ENCODE results near the gene CRACR2B. TPM values are rescaled to one million over a fixed set of nuclear protein-coding genes. Genes with fewer than 3 reads are reported as not detected.

Gene CRACR2B
- total and polyA plus RNA-seq, 2 of the 13 experiments (the other 11 are each of a cell fraction or from before 2014, with no cell fraction given), result 14.9 to 21.0 TPM

DNA sequence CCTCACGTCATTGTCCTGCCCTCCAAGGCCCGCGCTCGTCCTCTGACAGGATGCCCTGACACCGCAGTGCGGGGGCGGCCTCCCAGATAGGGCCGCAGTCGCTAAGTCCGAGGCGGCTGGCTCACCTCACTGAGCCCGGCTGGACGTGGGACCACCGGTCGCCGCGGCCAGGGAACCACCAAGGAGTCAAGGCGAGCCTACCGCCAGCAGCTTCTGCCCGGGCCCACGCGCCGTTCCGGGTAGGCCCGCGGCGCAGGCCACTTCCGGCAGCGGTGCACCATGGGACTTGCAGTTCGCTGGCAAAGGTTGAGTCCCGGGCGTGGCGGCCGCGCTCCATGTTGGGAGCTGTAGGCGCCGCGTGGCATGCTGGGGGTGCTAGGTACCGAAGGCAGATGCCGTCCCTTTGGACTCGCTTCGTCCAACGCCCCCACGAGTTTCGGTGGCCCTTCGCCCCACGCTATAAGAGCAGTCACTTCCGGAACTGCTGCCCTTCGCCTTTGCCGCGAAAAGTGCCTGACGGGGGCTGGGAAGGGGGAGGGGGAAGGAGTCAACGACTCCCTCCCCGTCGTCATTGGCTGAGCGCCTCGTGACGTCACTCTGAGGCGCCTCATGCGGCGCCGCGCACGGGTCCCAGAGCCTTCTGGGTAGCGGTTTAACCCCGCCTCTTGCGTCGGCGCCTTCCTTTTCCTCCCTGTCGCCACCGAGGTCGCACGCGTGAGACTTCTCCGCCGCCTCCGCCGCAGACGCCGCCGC lies 18.3 kb upstream of the CRACR2B start, which contains the start of gene RPLP2 (continued):
- peak; percentile 86; the same call in 1 of the 2 replicates for TF ChIP-seq TBX2 (CRISPR knock-in tag; IDR thresholded peaks at IDR 0.05; ENCODE audit: borderline replicate concordance)
- TF ChIP-seq GTF3A (CRISPR knock-in tag; conservative IDR thresholded peaks at IDR 0.05), result peak; percentile 65; the same call in 1 of the 2 replicates
- no peak for TF ChIP-seq ZNF576 (CRISPR knock-in tag; IDR thresholded peaks at IDR 0.05)
- no peak; the same call in 1 of the 2 replicates for TF ChIP-seq ZNF800 (CRISPR knock-in tag; IDR thresholded peaks at IDR 0.05)
- no peak for TF ChIP-seq ZNF326 (CRISPR knock-in tag; IDR thresholded peaks at IDR 0.05; ENCODE audit: borderline replicate concordance)
- 0 out of 2 replicates have a peak, but pooled peaks have one; percentile 3 for TF ChIP-seq HNF4G (IDR thresholded peaks at IDR 0.05; ENCODE audit: borderline replicate concordance, low read depth, low read length)
- TF ChIP-seq HNF4G (CRISPR knock-in tag; IDR thresholded peaks at IDR 0.05; ENCODE audit: borderline replicate concordance, low read depth), result no peak; the same call in 1 of the 2 replicates
- no peak for TF ChIP-seq MLLT10 (CRISPR knock-in tag; IDR thresholded peaks at IDR 0.05)
- TF ChIP-seq ZBTB33 (CRISPR knock-in tag; IDR thresholded peaks at IDR 0.05), result no peak
- peak; percentile 68 for TF ChIP-seq RBM22 (optimal IDR thresholded peaks at IDR 0.05; ENCODE audit: low read length)
- no peak for TF ChIP-seq ZNF678 (CRISPR knock-in tag; IDR thresholded peaks at IDR 0.05)
- no peak for TF ChIP-seq TCF12 (IDR thresholded peaks at IDR 0.05)
- TF ChIP-seq TCF12 (CRISPR knock-in tag; IDR thresholded peaks at IDR 0.05), result no peak
- TF ChIP-seq SUZ12 (IDR thresholded peaks at IDR 0.05; ENCODE audit: low read depth, low read length), result peak; percentile 60
- TF ChIP-seq JUNB (CRISPR knock-in tag; IDR thresholded peaks at IDR 0.05; ENCODE audit: borderline replicate concordance), result no peak
- TF ChIP-seq, protein P1, sequence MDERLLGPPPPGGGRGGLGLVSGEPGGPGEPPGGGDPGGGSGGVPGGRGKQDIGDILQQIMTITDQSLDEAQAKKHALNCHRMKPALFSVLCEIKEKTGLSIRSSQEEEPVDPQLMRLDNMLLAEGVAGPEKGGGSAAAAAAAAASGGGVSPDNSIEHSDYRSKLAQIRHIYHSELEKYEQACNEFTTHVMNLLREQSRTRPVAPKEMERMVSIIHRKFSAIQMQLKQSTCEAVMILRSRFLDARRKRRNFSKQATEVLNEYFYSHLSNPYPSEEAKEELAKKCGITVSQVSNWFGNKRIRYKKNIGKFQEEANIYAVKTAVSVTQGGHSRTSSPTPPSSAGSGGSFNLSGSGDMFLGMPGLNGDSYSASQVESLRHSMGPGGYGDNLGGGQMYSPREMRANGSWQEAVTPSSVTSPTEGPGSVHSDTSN (CRISPR knock-in tag; IDR thresholded peaks at IDR 0.05), result no peak
- peak; percentile 72 for TF ChIP-seq ZNF274 (CRISPR knock-in tag; IDR thresholded peaks at IDR 0.05)
- no peak for TF ChIP-seq ZNF572 (CRISPR knock-in tag; IDR thresholded peaks at IDR 0.05)
- TF ChIP-seq ZNF557 (CRISPR knock-in tag; IDR thresholded peaks at IDR 0.05), result no peak
- TF ChIP-seq, protein P2, sequence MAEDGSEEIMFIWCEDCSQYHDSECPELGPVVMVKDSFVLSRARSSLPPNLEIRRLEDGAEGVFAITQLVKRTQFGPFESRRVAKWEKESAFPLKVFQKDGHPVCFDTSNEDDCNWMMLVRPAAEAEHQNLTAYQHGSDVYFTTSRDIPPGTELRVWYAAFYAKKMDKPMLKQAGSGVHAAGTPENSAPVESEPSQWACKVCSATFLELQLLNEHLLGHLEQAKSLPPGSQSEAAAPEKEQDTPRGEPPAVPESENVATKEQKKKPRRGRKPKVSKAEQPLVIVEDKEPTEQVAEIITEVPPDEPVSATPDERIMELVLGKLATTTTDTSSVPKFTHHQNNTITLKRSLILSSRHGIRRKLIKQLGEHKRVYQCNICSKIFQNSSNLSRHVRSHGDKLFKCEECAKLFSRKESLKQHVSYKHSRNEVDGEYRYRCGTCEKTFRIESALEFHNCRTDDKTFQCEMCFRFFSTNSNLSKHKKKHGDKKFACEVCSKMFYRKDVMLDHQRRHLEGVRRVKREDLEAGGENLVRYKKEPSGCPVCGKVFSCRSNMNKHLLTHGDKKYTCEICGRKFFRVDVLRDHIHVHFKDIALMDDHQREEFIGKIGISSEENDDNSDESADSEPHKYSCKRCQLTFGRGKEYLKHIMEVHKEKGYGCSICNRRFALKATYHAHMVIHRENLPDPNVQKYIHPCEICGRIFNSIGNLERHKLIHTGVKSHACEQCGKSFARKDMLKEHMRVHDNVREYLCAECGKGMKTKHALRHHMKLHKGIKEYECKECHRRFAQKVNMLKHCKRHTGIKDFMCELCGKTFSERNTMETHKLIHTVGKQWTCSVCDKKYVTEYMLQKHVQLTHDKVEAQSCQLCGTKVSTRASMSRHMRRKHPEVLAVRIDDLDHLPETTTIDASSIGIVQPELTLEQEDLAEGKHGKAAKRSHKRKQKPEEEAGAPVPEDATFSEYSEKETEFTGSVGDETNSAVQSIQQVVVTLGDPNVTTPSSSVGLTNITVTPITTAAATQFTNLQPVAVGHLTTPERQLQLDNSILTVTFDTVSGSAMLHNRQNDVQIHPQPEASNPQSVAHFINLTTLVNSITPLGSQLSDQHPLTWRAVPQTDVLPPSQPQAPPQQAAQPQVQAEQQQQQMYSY (CRISPR knock-in tag; IDR thresholded peaks at IDR 0.05), result no peak
- TF ChIP-seq, protein P3, sequence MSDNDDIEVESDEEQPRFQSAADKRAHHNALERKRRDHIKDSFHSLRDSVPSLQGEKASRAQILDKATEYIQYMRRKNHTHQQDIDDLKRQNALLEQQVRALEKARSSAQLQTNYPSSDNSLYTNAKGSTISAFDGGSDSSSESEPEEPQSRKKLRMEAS (IDR thresholded peaks at IDR 0.05), result peak; percentile 93

Data from HepG2 (cell line).